K562 (cell line): Measurements from ENCODE around the gene ITGA1. TPM values are rescaled to one million over a fixed set of nuclear protein-coding genes. Genes with fewer than 3 reads are reported as not detected.

Experiments
- ATAC-seq: fragments of 200-7000 bp; cut with Tn5 transposase; 3 replicates; pipeline ENCODE4 v1.9.1; 2020; ENCODE audit warnings: moderate library complexity
- BruUV-seq: library from RNA; stranded (reverse); fragments of 400-500 nt; replicated peaks from 2 replicates; lab custom pipeline; 2021; lab: Mats Ljungman, UMichigan
- CTCF ChIA-PET: fragments of 300-600 bp; formaldehyde crosslinking; extraction: SDS; loops from one replicate; lab custom pipeline; 2021; ENCODE audit warnings: low intra/inter-chr PET ratio; lab: Yijun Ruan, JAX
- POLR2A ChIA-PET: fragments of 300-600, 350-650 bp; sonication (Branson Sonifier 250); formaldehyde crosslinking; extraction: SDS; loops from one replicate; lab custom pipeline; 2021; ENCODE audit warnings: antibody characterized with exemption, inconsistent platforms; lab: Yijun Ruan, JAX
- DNase-seq, 4 experiments: peaks; one replicate each; pipeline versions ENCODE4 v3.0.0 to v3.0.0-alpha.2; 2011 to 2018; ENCODE audit warnings: low spot score in 3 of 4, mixed read lengths in 3 of 4; ENCODE audit errors: extremely low read depth in 1 of 4
- FAIRE-seq: peaks from 2 replicates; lab custom pipeline; 2011; peaks lifted over from hg19 to GRCh38; lab: Jason Lieb, UNC
- H2AFZ ChIP-seq: 2 replicates; pipeline ENCODE4 v1.6.0; 2011; ENCODE audit warnings: low read depth, low read length, control low read depth, inconsistent platforms
- H3K27ac ChIP-seq: fragments of 200-600 bp; 3 replicates; pipeline ENCODE4 v1.8.0; 2011; ENCODE audit warnings: low read depth, mild to moderate bottlenecking, control low read depth, inconsistent platforms, low read length, moderate library complexity, mixed read lengths; ENCODE audit errors: extremely low read depth
- H3K27me3 ChIP-seq, 2 experiments: fragments of 300-600 bp in 1 of 2; 2 replicates in 1 of 2; 3 replicates in 1 of 2; pipeline versions ENCODE4 v1.6.0 to v1.8.0; 2011; ENCODE audit warnings: inconsistent platforms in 2 of 2, low read length in 2 of 2, mild to moderate bottlenecking in 1 of 2, mixed read lengths in 1 of 2, moderate library complexity in 1 of 2; ENCODE audit not compliant: control insufficient read depth in 2 of 2, insufficient read depth in 2 of 2
- H3K36me3 ChIP-seq: fragments of 300-600 bp; 3 replicates; pipeline ENCODE4 v1.8.0; 2011; ENCODE audit warnings: mild to moderate bottlenecking, low read length, inconsistent platforms; ENCODE audit not compliant: control insufficient read depth, insufficient read depth
- H3K4me1 ChIP-seq, 2 experiments: fragments of 200-600 bp in 1 of 2; replicated peaks in 1 of 2; 2 replicates in 1 of 2; 3 replicates in 1 of 2; pipeline versions ENCODE4 v1.5.1 to v1.8.0; 2011; ENCODE audit warnings: inconsistent platforms in 2 of 2, low read length in 2 of 2, mild to moderate bottlenecking in 1 of 2, mixed read lengths in 1 of 2, moderate library complexity in 1 of 2; ENCODE audit not compliant: control insufficient read depth in 2 of 2, insufficient read depth in 2 of 2
- H3K4me2 ChIP-seq: 2 replicates; pipeline ENCODE4 v1.6.1; 2011; ENCODE audit warnings: low read length, control low read depth, inconsistent platforms, mixed read lengths; ENCODE audit not compliant: insufficient read depth
- H3K4me3 ChIP-seq: fragments of 200-600 bp; sonication (generic), shearing (Covaris generic); 2 replicates; pipeline ENCODE4 v1.5.1; 2016; ENCODE audit warnings: control low read depth, inconsistent platforms
- H3K79me2 ChIP-seq: fragments of 200-600 bp; 3 replicates; pipeline ENCODE4 v1.8.0; 2011; ENCODE audit warnings: low read length, inconsistent platforms; ENCODE audit not compliant: control insufficient read depth, insufficient read depth
- H3K9ac ChIP-seq, 2 experiments: 2 replicates each; pipeline versions ENCODE4 v1.6.0 to v1.6.1; 2011; ENCODE audit warnings: low read depth in 2 of 2, low read length in 2 of 2, control low read depth in 1 of 2, inconsistent platforms in 1 of 2, mild to moderate bottlenecking in 1 of 2, mixed read lengths in 1 of 2; ENCODE audit not compliant: insufficient read depth in 1 of 2
- H3K9me1 ChIP-seq: one replicate; pipeline ENCODE4 v1.6.0; 2011; ENCODE audit warnings: inconsistent platforms, mild to moderate bottlenecking, low read length, moderate library complexity; ENCODE audit not compliant: control insufficient read depth, insufficient read depth
- H3K9me3 ChIP-seq: replicated peaks from 2 replicates; pipeline ENCODE4 v1.5.1; 2011; ENCODE audit warnings: low read depth, low read length, inconsistent platforms; ENCODE audit not compliant: control insufficient read depth, insufficient read depth
- H4K20me1 ChIP-seq: replicated peaks from 2 replicates; pipeline ENCODE4 v1.6.1; 2011; ENCODE audit warnings: low read length, inconsistent platforms, mixed read lengths; ENCODE audit not compliant: control insufficient read depth, insufficient read depth
- DEAF1 ChIP-seq: fragments of 450-650 bp; formaldehyde crosslinking; IDR thresholded peaks from 2 replicates; pipeline ENCODE4 v1.4.0; 2020; ENCODE audit warnings: mild to moderate bottlenecking, moderate library complexity
- ETV1 ChIP-seq: fragments of 450-650 bp; conservative IDR thresholded peaks from 2 replicates; pipeline ENCODE4 v1.6.1; 2016; ENCODE audit warnings: missing genetic modification characterization, control low read depth, low read depth, missing compliant biosample characterization
- KAT8 ChIP-seq: fragments of 450-650 bp; IDR thresholded peaks from 2 replicates; pipeline ENCODE4 v1.6.1; 2016; ENCODE audit warnings: low read depth, mild to moderate bottlenecking
- MCM7 ChIP-seq, 2 experiments: fragments of 450-650 bp; IDR thresholded peaks; 2 replicates each; pipeline ENCODE4 v1.6.1; 2016 to 2018
- NFE2L1 ChIP-seq: fragments of 450-650 bp; IDR thresholded peaks from 2 replicates; pipeline ENCODE4 v1.6.1; 2016; ENCODE audit warnings: missing genetic modification characterization, low read depth, mild to moderate bottlenecking, missing compliant biosample characterization, moderate library complexity, borderline replicate concordance
- POLR2AphosphoS2 ChIP-seq: IDR thresholded peaks from 2 replicates; pipeline ENCODE4 v1.6.1; 2012; ENCODE audit warnings: low read length, improper control_type of control experiment
- SLC30A9 ChIP-seq: fragments of 250-450 bp; sonication (Bioruptor Pico); IDR thresholded peaks from 2 replicates; pipeline ENCODE4 v1.8.0; 2022; ENCODE audit warnings: mild to moderate bottlenecking, moderate library complexity
- TRIM28 ChIP-seq: fragments of 450-650 bp; IDR thresholded peaks from 2 replicates; pipeline ENCODE4 v1.6.1; 2017
- ZNF518B ChIP-seq: fragments of 250-450 bp; sonication (Bioruptor Pico); IDR thresholded peaks from 2 replicates; pipeline ENCODE4 v1.5.0; 2021; ENCODE audit warnings: mild to moderate bottlenecking, moderate library complexity
- WGBS: fragments of 100-300 bp; shearing (Covaris generic); methylation state at CpG from one replicate; pipeline ENCODE4 v1.1.6; 2016; ENCODE audit warnings: low coverage, mixed read lengths; ENCODE audit not compliant: insufficient coverage; ENCODE audit errors: missing lambda C conversion rate; 5-methylcytosine and 5-hydroxymethylcytosine counted together
- in situ Hi-C: fragments of 300-500 bp; cut with MboI; formaldehyde crosslinking; loops from 4 replicates; pipeline ENCODE4 v1.15.0; 2018; ENCODE audit warnings: inconsistent platforms, mixed read lengths
- intact Hi-C: fragments of 100-400 bp; cut with micrococcal nuclease; formaldehyde crosslinking; loops from 2 replicates; pipeline ENCODE4 v1.14.2; 2022
- polyA plus RNA-seq, 8 experiments: library from polyadenylated mRNA; depleted of rRNA in 4 of 8; stranded (reverse) in 5 of 8; unstranded in 3 of 8; fragments of >200 nt; fragmentation: Nextera tagmentation in 2 of 8; fragmentation: Illumina TruSeq in 1 of 8; extraction: Ambion mirVana in 2 of 8; extraction: Trizol in 1 of 8; gene quantifications; 2 replicates each; pipeline versions ENCODE4 v1.2.1 to v1.2.3, GENCODE V29; 2011 to 2014; ENCODE audit warnings: inconsistent platforms in 1 of 8, missing spikeins in 1 of 8
- total RNA-seq, 7 experiments: library from RNA; depleted of rRNA in 6 of 7; stranded (reverse); fragments of >200 nt in 6 of 7; fragmentation: Illumina TruSeq in 2 of 7; extraction: Trizol in 2 of 7; gene quantifications; 2 replicates each; pipeline versions ENCODE4 v1.2.1 to v1.2.3, GENCODE V29; 2011 to 2021; ENCODE audit warnings: low replicate concordance in 1 of 7

The ITGA1 gene
- total and polyA plus RNA-seq, 9 of the 15 experiments (the other 6 are each of a cell fraction or from before 2014, with no cell fraction given): 0.04 to 0.22 TPM; not detected in 7

GRCh38 chr5:52925001-52925400 lies 137.3 kb downstream of the ITGA1 start:
- ATAC-seq (no peak), DNase-seq (no peak), FAIRE-seq (no peak)
- Histone ChIP-seq H4K20me1 (no peaks in the 10 kb centered on the region; the same call in 1 of the 2 replicates), H3K9me3 (no peaks in the 10 kb centered on the region), H2AFZ (no peak overlapping the region), H3K9ac (no peak overlapping the region), H3K4me3 (no peak overlapping the region), H3K4me2 (no peak overlapping the region), H3K4me1 (no peaks in the 10 kb centered on the region), H3K27me3 (peaks cover 0 to 4% of the 10 kb centered on the region in 2 experiments; a peak in 1 of 5 replicates), H3K79me2 (no peaks in the 10 kb centered on the region), H3K9me1 (no peaks in the 10 kb centered on the region), H3K36me3 (no peaks in the 10 kb centered on the region), H3K27ac (no peak overlapping the region)
- WGBS: under 1% methylated on average over 5 of the region's 5 CpGs
- no TSS peak for BruUV-seq
- no peak for TF ChIP-seq NFE2L1 (tag)
- TF ChIP-seq SLC30A9 (CRISPR knock-in tag): no peak
- TF ChIP-seq ZNF518B (CRISPR knock-in tag): no peak
- no peak for TF ChIP-seq DEAF1 (CRISPR knock-in tag)
- no peak for TF ChIP-seq KAT8
- TF ChIP-seq TRIM28: no peak
- no peak for TF ChIP-seq ETV1
- no peak for TF ChIP-seq MCM7 (IDR thresholded peaks at IDR 0.05)
- no peak for TF ChIP-seq POLR2AphosphoS2
- intact Hi-C loops (no loop called here), in situ Hi-C loops (no loop called here)
- POLR2A ChIA-PET: no interaction called here
- CTCF ChIA-PET: no interaction called here
